Parathyroid adenoma (tissue), 2 donors: ENCODE data around the gene RHBG.

Source experiments
- H2AFZ ChIP-seq: fragments of 300-600 bp; sonication (generic); one replicate; pipeline ENCODE4 v1.7.0; 2017; ENCODE audit warnings: antibody characterized with exemption, mild to moderate bottlenecking
- H3K27ac ChIP-seq: fragments of 300-600 bp; sonication (generic); one replicate; pipeline ENCODE4 v1.7.0; 2017
- H3K27me3 ChIP-seq: fragments of 300-600 bp; sonication (generic); one replicate; pipeline ENCODE4 v1.7.0; 2017; ENCODE audit warnings: low read length; ENCODE audit not compliant: control insufficient read depth, insufficient read depth
- H3K36me3 ChIP-seq: fragments of 300-600 bp; sonication (generic); one replicate; pipeline ENCODE4 v1.7.0; 2017; ENCODE audit warnings: low read length; ENCODE audit not compliant: control insufficient read depth, insufficient read depth
- H3K4me1 ChIP-seq: fragments of 300-600 bp; sonication (generic); one replicate; pipeline ENCODE4 v1.7.0; 2017; ENCODE audit warnings: control low read depth
- H3K4me2 ChIP-seq: fragments of 300-600 bp; sonication (generic); one replicate; pipeline ENCODE4 v1.7.0; 2017; ENCODE audit warnings: low read length
- H3K4me3 ChIP-seq: fragments of 300-600 bp; sonication (generic); one replicate; pipeline ENCODE4 v1.7.0; 2017; ENCODE audit warnings: low read depth, low read length
- H3K79me2 ChIP-seq: fragments of 300-600 bp; sonication (generic); one replicate; pipeline ENCODE4 v1.7.0; 2017; ENCODE audit warnings: control low read depth
- H3K9ac ChIP-seq: fragments of 300-600 bp; sonication (generic); one replicate; pipeline ENCODE4 v1.7.0; 2017; ENCODE audit warnings: mild to moderate bottlenecking
- H3K9me3 ChIP-seq: fragments of 300-600 bp; sonication (generic); one replicate; pipeline ENCODE4 v1.7.0; 2017; ENCODE audit warnings: low read length; ENCODE audit not compliant: control insufficient read depth
- TF ChIP-seq, protein P1 (sequence below): fragments of 300-600 bp; sonication (generic); IDR thresholded peaks from one replicate; pipeline ENCODE4 v1.7.0; 2017; ENCODE audit warnings: antibody characterized with exemption, mild to moderate bottlenecking
- donor health status: primary hyperparathyroidism.

The RHBG gene

DNA sequence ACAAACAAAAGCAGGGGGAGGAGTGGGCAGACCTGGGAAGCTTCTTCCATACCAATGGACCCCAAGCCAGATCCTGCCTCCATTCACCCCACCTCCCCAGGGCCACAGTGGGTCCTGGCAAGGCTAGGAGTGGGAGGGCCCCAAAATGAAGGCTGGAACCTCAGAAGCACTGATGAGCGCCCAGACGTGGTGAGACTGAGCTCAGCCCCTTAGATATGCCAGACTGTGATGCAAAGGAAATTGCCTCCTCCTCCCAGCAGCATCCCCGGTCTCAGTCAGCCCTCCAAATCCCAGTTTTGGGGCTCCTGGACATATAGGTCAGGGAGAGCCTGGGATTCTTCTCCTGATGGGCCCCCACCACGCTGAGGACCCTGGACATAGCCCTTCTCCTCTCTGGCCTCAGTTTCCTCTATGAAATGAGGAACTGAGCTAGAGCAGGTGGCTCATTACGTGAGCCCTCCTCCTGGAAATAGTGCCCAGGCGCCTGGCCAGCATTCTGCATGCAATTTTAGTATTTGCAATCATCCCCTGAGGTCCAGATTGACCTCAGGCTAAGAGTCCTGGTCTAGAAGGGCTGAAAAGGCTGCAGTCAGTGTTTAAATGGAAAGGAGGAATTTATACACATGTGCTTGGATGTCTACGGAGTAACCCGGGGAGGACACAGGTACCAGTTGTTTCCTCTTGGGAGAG is 33.5 kb downstream of the RHBG start:
- TF ChIP-seq, protein P1, sequence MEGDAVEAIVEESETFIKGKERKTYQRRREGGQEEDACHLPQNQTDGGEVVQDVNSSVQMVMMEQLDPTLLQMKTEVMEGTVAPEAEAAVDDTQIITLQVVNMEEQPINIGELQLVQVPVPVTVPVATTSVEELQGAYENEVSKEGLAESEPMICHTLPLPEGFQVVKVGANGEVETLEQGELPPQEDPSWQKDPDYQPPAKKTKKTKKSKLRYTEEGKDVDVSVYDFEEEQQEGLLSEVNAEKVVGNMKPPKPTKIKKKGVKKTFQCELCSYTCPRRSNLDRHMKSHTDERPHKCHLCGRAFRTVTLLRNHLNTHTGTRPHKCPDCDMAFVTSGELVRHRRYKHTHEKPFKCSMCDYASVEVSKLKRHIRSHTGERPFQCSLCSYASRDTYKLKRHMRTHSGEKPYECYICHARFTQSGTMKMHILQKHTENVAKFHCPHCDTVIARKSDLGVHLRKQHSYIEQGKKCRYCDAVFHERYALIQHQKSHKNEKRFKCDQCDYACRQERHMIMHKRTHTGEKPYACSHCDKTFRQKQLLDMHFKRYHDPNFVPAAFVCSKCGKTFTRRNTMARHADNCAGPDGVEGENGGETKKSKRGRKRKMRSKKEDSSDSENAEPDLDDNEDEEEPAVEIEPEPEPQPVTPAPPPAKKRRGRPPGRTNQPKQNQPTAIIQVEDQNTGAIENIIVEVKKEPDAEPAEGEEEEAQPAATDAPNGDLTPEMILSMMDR = no peak
- no peaks in the 10 kb centered on the region for H3K9me3 ChIP-seq
- H3K4me1 ChIP-seq = no peaks in the 10 kb centered on the region
- no peak overlapping the region for H3K9ac ChIP-seq
- no peaks in the 10 kb centered on the region for H3K36me3 ChIP-seq
- no peak overlapping the region for H3K27ac ChIP-seq
- H3K79me2 ChIP-seq = no peaks in the 10 kb centered on the region
- no peak overlapping the region for H3K4me3 ChIP-seq
- H3K27me3 ChIP-seq = no peaks in the 10 kb centered on the region
- H2AFZ ChIP-seq = no peak overlapping the region
- no peak overlapping the region for H3K4me2 ChIP-seq

DNA sequence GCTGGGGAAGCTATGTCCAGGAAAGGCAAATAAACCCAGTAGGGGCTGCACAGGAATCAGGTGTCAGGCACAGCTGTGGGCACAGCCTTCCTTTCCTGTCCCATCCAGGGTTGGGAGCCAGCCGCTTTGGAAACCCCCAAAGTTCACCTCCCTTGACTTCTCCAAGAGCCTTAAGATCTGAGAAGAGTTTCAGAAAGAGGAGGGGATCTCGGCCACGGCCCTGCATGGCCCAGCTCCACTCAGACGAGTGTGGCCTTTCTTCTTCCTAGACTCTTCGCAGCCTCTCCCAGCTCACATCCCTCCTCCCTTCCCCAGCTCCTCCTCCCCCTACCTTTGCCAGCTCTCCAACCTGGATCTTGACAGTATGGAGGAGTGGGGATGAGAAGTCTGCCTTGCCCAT is 36.7 kb downstream of the RHBG start:
- no peaks in the 10 kb centered on the region for H3K9me3 ChIP-seq
- no peak overlapping the region for H2AFZ ChIP-seq
- no peaks in the 10 kb centered on the region for H3K4me1 ChIP-seq
- no peak overlapping the region for H3K4me2 ChIP-seq
- no peak overlapping the region for H3K27ac ChIP-seq
- H3K79me2 ChIP-seq = no peaks in the 10 kb centered on the region
- TF ChIP-seq, protein P1 = no peak
- H3K27me3 ChIP-seq = no peaks in the 10 kb centered on the region
- H3K36me3 ChIP-seq = no peaks in the 10 kb centered on the region
- H3K4me3 ChIP-seq = no peak overlapping the region
- no peak overlapping the region for H3K9ac ChIP-seq

DNA sequence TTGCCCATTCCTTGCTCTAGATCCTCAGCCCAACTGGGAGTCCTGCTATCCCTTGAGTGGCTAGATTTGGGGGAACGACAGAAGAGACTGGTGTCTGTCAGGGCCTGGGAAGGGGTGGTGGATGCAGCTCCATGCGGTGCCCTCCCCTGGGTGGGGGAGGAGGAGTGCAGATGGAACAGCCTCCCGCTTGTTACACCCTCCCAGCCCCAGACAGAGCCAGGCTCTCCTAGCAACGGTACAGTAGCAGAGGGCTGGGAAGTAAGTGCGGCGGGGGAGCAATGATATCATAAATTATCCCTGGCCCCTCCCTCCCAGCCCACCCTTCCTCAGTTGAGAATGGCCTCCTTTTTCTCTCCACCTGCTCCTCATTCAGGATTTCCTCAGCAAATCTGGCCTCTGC is 37.2 kb downstream of the RHBG start:
- Histone ChIP-seq H3K79me2 (no peaks in the 10 kb centered on the region), H3K4me2 (no peak overlapping the region), H3K9ac (no peak overlapping the region), H3K27ac (no peak overlapping the region), H3K27me3 (no peaks in the 10 kb centered on the region), H3K4me3 (no peak overlapping the region), H3K4me1 (no peaks in the 10 kb centered on the region), H2AFZ (no peak overlapping the region), H3K9me3 (no peaks in the 10 kb centered on the region), H3K36me3 (no peaks in the 10 kb centered on the region)
- TF ChIP-seq, protein P1 = no peak

DNA sequence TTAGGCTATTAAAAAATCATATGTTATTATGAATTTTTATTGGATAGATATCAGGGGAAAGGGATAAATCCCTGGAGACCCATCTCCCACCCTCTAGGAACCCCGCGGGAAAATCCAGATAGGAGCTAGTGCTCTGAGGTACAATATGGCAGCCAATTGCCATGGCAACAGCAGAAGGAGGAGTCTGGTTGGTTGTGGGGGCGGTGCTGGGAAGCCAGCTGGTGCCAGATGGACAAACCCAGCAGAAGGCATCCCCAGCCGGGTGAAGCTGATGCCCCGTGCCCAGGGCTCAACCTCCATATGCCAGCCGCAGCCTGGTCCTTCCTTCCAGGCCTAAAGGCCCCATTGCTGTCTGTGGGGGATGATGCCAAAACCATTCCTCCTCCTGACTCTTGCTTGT is 38.3 kb downstream of the RHBG start:
- Histone ChIP-seq H3K9me3 (no peaks in the 10 kb centered on the region), H3K27ac (no peak overlapping the region), H3K4me3 (no peak overlapping the region), H3K4me1 (no peaks in the 10 kb centered on the region), H2AFZ (no peak overlapping the region), H3K36me3 (no peaks in the 10 kb centered on the region), H3K9ac (no peak overlapping the region), H3K79me2 (no peaks in the 10 kb centered on the region), H3K27me3 (no peaks in the 10 kb centered on the region), H3K4me2 (no peak overlapping the region)
- TF ChIP-seq, protein P1 = no peak

DNA sequence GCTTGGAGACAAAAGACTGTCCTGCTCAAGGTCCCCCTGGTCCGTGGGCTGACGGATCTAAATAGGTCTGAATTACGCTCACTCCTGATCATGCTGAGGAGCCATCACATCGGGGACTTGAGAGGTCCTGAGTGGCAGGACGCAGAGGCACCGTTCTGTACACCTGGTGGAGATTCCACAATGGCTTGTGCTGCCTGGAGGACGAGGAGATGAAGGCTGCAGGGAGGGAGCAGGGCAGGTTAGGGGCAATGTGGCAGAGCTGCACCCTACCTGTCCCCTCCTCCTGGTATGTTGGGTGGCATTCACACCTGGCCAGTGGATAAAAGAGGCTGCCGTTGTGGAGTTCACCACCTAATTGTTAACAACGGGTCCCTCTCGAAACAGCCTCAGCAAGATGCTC is 38.7 kb downstream of the RHBG start:
- TF ChIP-seq, protein P1 = no peak
- H3K79me2 ChIP-seq = no peaks in the 10 kb centered on the region
- no peak overlapping the region for H3K27ac ChIP-seq
- H3K4me1 ChIP-seq = no peaks in the 10 kb centered on the region
- no peak overlapping the region for H3K4me3 ChIP-seq
- no peaks in the 10 kb centered on the region for H3K27me3 ChIP-seq
- no peaks in the 10 kb centered on the region for H3K9me3 ChIP-seq
- H3K36me3 ChIP-seq = no peaks in the 10 kb centered on the region
- H3K9ac ChIP-seq = no peak overlapping the region
- H2AFZ ChIP-seq = no peak overlapping the region
- no peak overlapping the region for H3K4me2 ChIP-seq
